ENCODE results near the gene MARK2.

DNA sequence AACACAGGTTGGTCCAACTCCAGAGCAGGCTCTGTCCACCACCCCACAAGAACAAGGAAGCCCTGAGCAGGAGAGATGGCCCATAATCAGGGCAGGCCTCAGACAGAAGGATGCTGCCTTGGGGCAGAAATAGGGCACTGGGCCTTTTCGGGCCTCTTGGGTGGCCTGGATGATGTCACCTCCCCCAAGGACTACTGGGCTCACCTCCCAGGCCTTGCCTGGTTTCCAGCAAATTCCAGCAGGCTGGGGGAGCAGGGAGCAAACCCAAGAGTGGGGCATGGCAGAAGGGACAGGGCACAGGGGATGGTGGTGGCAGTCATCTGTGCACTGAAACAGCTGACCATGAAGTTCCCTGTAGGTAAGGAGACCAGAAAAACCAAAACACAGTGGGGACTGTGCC, 94.5 kb downstream of the MARK2 start:
- TF ChIP-seq, protein P1, sequence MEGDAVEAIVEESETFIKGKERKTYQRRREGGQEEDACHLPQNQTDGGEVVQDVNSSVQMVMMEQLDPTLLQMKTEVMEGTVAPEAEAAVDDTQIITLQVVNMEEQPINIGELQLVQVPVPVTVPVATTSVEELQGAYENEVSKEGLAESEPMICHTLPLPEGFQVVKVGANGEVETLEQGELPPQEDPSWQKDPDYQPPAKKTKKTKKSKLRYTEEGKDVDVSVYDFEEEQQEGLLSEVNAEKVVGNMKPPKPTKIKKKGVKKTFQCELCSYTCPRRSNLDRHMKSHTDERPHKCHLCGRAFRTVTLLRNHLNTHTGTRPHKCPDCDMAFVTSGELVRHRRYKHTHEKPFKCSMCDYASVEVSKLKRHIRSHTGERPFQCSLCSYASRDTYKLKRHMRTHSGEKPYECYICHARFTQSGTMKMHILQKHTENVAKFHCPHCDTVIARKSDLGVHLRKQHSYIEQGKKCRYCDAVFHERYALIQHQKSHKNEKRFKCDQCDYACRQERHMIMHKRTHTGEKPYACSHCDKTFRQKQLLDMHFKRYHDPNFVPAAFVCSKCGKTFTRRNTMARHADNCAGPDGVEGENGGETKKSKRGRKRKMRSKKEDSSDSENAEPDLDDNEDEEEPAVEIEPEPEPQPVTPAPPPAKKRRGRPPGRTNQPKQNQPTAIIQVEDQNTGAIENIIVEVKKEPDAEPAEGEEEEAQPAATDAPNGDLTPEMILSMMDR (IDR thresholded peaks at IDR 0.05) = no peak
- TF ChIP-seq POLR2A (IDR thresholded peaks at IDR 0.05) = no peak

Data from Peyer's patch (tissue), 4 donors.